ENCODE data around the gene GPR39. TPM values are rescaled to one million over a fixed set of nuclear protein-coding genes. Genes with fewer than 3 reads are reported as not detected.

The GPR39 gene
- total RNA-seq, 1 experiment from 2014 or later = 0.50 TPM

DNA sequence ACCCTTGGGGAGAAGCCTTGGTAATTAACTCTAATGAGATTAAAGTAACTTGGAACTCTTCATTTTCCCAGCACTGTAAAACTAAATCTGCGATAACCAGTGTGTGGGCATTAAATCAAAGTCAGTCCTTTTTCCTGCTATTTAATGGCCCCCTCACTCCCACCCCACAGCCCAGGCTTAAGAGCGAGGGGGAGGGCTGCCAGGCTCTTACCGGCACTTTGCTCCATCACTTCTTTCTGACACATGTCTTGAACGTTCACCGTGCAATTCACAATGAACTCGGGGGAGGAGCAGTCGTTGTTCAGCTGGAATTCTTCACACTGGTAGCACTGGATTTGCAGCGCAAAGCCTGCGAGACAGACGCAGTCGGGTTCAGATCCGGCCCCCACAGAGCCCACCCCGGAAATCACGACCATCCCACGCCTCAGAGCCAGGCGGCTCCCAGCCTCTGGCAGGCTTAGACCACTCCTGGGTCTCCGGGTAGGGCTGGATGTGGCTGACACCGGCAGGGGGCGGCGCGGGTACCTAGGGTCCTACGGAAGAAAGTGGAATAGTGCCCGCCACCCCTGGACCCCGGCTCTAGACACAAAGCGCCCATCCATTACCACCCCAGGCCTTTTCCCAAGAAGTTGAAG is 251.7 kb downstream of the GPR39 start:
- H2AFZ ChIP-seq (ENCODE audit: low read length) = no peak overlapping the region
- H3K27me3 Mint-ChIP-seq (ENCODE audit: low read depth) = peaks cover 69% of the 10 kb centered on the region

More for the DNA sequence above, 251.7 kb downstream of the GPR39 start:
- Histone ChIP-seq H2BK20ac (ENCODE audit: low read depth, low read length, poor library complexity, severe bottlenecking) (no peak overlapping the region), H3K9ac (ENCODE audit: extremely low read depth, insufficient read length, low read length) (no peak overlapping the region), H4K8ac (replicated peaks; ENCODE audit: insufficient read length, low read depth, low read length) (no peak overlapping the region), H3K4me2 (ENCODE audit: insufficient read depth, insufficient read length, low read length) (peak overlapping the region; percentile 87), H3K4me1 (ENCODE audit: insufficient read depth, low read length) (no peaks in the 10 kb centered on the region), H3K23ac (ENCODE audit: insufficient read length, low read depth, low read length) (no peak overlapping the region), H3K27ac (ENCODE audit: insufficient read length, low read depth, low read length) (no peak overlapping the region), H3K56ac (ENCODE audit: insufficient read length, low read depth, low read length) (no peak overlapping the region), H2BK120ac (ENCODE audit: low read depth, low read length, poor library complexity, severe bottlenecking) (no peak overlapping the region), H3T11ph (ENCODE audit: low read length) (no peak overlapping the region), H3K9me3 (ENCODE audit: control insufficient read depth, low read depth, low read length) (no peaks in the 10 kb centered on the region), H3K27me3 (ENCODE audit: insufficient read depth, low read length) (peaks cover 23% of the 10 kb centered on the region; the same call in 1 of the 2 replicates), H2AK5ac (ENCODE audit: insufficient read length, low read length) (no peak overlapping the region), H3K79me1 (ENCODE audit: insufficient read depth, low read depth, low read length, poor library complexity, severe bottlenecking) (no peaks in the 10 kb centered on the region), H2BK15ac (ENCODE audit: low read depth, low read length) (no peak overlapping the region), H2BK12ac (ENCODE audit: insufficient read length, low read depth, low read length) (no peak overlapping the region), H4K5ac (ENCODE audit: insufficient read length, low read depth, low read length) (no peak overlapping the region), H3K79me2 (ENCODE audit: insufficient read depth, low read length) (no peaks in the 10 kb centered on the region), H3K23me2 (ENCODE audit: insufficient read length, low read depth, low read length, poor library complexity, severe bottlenecking) (peaks cover 30% of the 10 kb centered on the region), H3K18ac (ENCODE audit: insufficient read length, low read depth, low read length) (no peak overlapping the region), H2BK5ac (ENCODE audit: insufficient read length, low read length) (no peak overlapping the region), H4K20me1 (ENCODE audit: control insufficient read depth, insufficient read depth, insufficient read length) (no peaks in the 10 kb centered on the region), H3K14ac (ENCODE audit: insufficient read depth, low read length) (no peak overlapping the region), H4K91ac (ENCODE audit: insufficient read length, low read depth, low read length) (no peak overlapping the region), H3K4ac (ENCODE audit: low read depth, low read length) (no peak overlapping the region)
- H3K9me3 Mint-ChIP-seq = peaks cover 0 to 2% of the 10 kb centered on the region in 2 experiments; a peak in 2 of 5 replicates
- peak overlapping the region; percentile 77 to 81 for H3K4me3 Mint-ChIP-seq
- TF ChIP-seq, protein P1, sequence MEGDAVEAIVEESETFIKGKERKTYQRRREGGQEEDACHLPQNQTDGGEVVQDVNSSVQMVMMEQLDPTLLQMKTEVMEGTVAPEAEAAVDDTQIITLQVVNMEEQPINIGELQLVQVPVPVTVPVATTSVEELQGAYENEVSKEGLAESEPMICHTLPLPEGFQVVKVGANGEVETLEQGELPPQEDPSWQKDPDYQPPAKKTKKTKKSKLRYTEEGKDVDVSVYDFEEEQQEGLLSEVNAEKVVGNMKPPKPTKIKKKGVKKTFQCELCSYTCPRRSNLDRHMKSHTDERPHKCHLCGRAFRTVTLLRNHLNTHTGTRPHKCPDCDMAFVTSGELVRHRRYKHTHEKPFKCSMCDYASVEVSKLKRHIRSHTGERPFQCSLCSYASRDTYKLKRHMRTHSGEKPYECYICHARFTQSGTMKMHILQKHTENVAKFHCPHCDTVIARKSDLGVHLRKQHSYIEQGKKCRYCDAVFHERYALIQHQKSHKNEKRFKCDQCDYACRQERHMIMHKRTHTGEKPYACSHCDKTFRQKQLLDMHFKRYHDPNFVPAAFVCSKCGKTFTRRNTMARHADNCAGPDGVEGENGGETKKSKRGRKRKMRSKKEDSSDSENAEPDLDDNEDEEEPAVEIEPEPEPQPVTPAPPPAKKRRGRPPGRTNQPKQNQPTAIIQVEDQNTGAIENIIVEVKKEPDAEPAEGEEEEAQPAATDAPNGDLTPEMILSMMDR (conservative IDR thresholded peaks at IDR 0.05) = peak; percentile 66
- peaks cover 15 to 16% of the 10 kb centered on the region in 2 experiments for H3K4me1 Mint-ChIP-seq
- DNase-seq = peak; percentile 66
- WGBS (ENCODE audit: extremely low coverage, insufficient read length, low lambda C conversion rate) = no CpG with 5 or more reads among the region's 25 CpGs
- no peaks in the 10 kb centered on the region; a peak in 1 of 7 replicates for H3K36me3 Mint-ChIP-seq (ENCODE audit: insufficient read depth in 1 of 3, low read depth in 3 of 3)
- H3K27ac Mint-ChIP-seq = no peak overlapping the region

Measured in H9 (cell line).